Measurements from ENCODE around the gene DSC2. TPM values are rescaled to one million over a fixed set of nuclear protein-coding genes. Genes with fewer than 3 reads are reported as not detected.

DSC2 gene
- total and polyA plus RNA-seq, 2 of the 8 experiments (the other 6 are each of a cell fraction or from before 2014, with no cell fraction given): 4.6 to 39.7 TPM

GRCh38 chr18:31093294-31093693 is 8.9 kb downstream of the DSC2 start:
- Histone ChIP-seq H4K5ac (ENCODE audit: insufficient read length, low read depth, low read length) (no peak overlapping the region), H3K27ac (ENCODE audit: low read depth, low read length) (no peak overlapping the region), H3K36me3 (ENCODE audit: control insufficient read depth in 2 of 4, insufficient read depth in 4 of 4, low read length in 3 of 4) (peaks cover 2 to 38% (median 20%) of the 10 kb centered on the region in 4 experiments; a peak in 6 of 8 replicates), H2BK15ac (ENCODE audit: low read length) (no peak overlapping the region), H2BK120ac (replicated peaks; ENCODE audit: low read depth, low read length) (no peak overlapping the region), H3K4me3 (ENCODE audit: extremely low read depth in 1 of 4, insufficient read depth in 2 of 4, low read depth in 3 of 4, low read length in 4 of 4) (no peak overlapping the region), H3K23me2 (ENCODE audit: low read depth, low read length) (no peaks in the 10 kb centered on the region), H4K8ac (ENCODE audit: extremely low read depth, insufficient read depth, low read length) (no peak overlapping the region), H3K4me2 (ENCODE audit: insufficient read depth in 1 of 2, low read depth in 2 of 2, low read length in 2 of 2) (no peak overlapping the region), H2AFZ (ENCODE audit: low read length) (no peak overlapping the region), H3K4ac (replicated peaks; ENCODE audit: insufficient read length, low read depth, low read length) (no peak overlapping the region), H3K79me2 (ENCODE audit: control insufficient read depth in 1 of 2, insufficient read depth in 2 of 2, low read length in 2 of 2) (peaks cover 0 to 47% of the 10 kb centered on the region in 2 experiments; a peak in 2 of 4 replicates), H3K18ac (ENCODE audit: extremely low read depth, low read length) (no peak overlapping the region), H3K9ac (replicated peaks in 1 of 4; ENCODE audit: extremely low read depth in 1 of 4, low read depth in 3 of 4, low read length in 3 of 4) (no peak overlapping the region), H3K23ac (ENCODE audit: insufficient read length) (no peak overlapping the region), H2AK5ac (ENCODE audit: low read depth, low read length) (no peak overlapping the region), H2BK12ac (ENCODE audit: low read depth, low read length) (no peak overlapping the region), H2BK5ac (ENCODE audit: low read depth, low read length) (no peak overlapping the region), H3K79me1 (ENCODE audit: low read depth, low read length) (no peaks in the 10 kb centered on the region), H3K27me3 (replicated peaks in 1 of 4; ENCODE audit: control insufficient read depth in 3 of 4, extremely low read depth in 1 of 4, insufficient read depth in 3 of 4, low read length in 3 of 4) (no peaks in the 10 kb centered on the region), H3K56ac (replicated peaks; ENCODE audit: insufficient read length, low read depth, low read length) (no peak overlapping the region), H3K9me3 (ENCODE audit: insufficient read depth in 2 of 2, low read depth in 1 of 2, low read length in 1 of 2) (no peaks in the 10 kb centered on the region), H4K20me1 (replicated peaks in 1 of 2; ENCODE audit: control insufficient read depth in 1 of 2, insufficient read depth in 2 of 2, low read length in 2 of 2) (peaks cover 0 to 7% of the 10 kb centered on the region in 2 experiments), H3K14ac (ENCODE audit: insufficient read length) (no peak overlapping the region), H4K91ac (replicated peaks; ENCODE audit: insufficient read length, low read length) (no peak overlapping the region), H3K4me1 (replicated peaks in 1 of 4; ENCODE audit: control insufficient read depth in 3 of 4, insufficient read depth in 4 of 4, low read length in 3 of 4) (peaks cover 0 to 4% (median 0%) of the 10 kb centered on the region in 4 experiments; a peak in 2 of 7 replicates), H2BK20ac (ENCODE audit: low read length) (no peak overlapping the region)
- WGBS, 2 experiments (ENCODE audit: extremely low coverage in 1 of 2, insufficient coverage in 1 of 2, insufficient read length in 1 of 2, insufficient replicate concordance in 2 of 2, low coverage in 1 of 2, low lambda C conversion rate in 2 of 2, missing lambda C conversion rate in 1 of 2): 92% methylated on average over 3 of the region's 3 CpGs; no CpG with 5 or more reads in 1 of the 2 experiments
- POLR2A ChIA-PET (ENCODE audit: partially characterized antibody): no interaction called here
- FAIRE-seq (no peak), DNase-seq (ENCODE audit: low read depth in 1 of 2, low spot score in 2 of 2) (no peak)
- no peak for TF ChIP-seq CBX5 (IDR thresholded peaks at IDR 0.05; ENCODE audit: low read depth, low read length)
- TF ChIP-seq TEAD4 (IDR thresholded peaks at IDR 0.05; ENCODE audit: low read depth, low read length): no peak
- no peak for TF ChIP-seq RBBP5 (IDR thresholded peaks at IDR 0.05; ENCODE audit: borderline replicate concordance, low read depth, low read length)
- TF ChIP-seq KDM1A (IDR thresholded peaks at IDR 0.05; ENCODE audit: borderline replicate concordance, low read length): peak; percentile 68
- CTCF ChIA-PET (ENCODE audit: partially characterized antibody): no interaction called here

Measured in H1 (cell line).